ENCODE measurements around the gene R3HDM4. TPM values are rescaled to one million over a fixed set of nuclear protein-coding genes. Genes with fewer than 3 reads are reported as not detected.
A peak's percentile ranks its signal among the peaks of the same experiment; 100 is the strongest.

The R3HDM4 gene
- total RNA-seq, 2 donors from 2014 or later: 19.5 to 30.4 TPM

DNA sequence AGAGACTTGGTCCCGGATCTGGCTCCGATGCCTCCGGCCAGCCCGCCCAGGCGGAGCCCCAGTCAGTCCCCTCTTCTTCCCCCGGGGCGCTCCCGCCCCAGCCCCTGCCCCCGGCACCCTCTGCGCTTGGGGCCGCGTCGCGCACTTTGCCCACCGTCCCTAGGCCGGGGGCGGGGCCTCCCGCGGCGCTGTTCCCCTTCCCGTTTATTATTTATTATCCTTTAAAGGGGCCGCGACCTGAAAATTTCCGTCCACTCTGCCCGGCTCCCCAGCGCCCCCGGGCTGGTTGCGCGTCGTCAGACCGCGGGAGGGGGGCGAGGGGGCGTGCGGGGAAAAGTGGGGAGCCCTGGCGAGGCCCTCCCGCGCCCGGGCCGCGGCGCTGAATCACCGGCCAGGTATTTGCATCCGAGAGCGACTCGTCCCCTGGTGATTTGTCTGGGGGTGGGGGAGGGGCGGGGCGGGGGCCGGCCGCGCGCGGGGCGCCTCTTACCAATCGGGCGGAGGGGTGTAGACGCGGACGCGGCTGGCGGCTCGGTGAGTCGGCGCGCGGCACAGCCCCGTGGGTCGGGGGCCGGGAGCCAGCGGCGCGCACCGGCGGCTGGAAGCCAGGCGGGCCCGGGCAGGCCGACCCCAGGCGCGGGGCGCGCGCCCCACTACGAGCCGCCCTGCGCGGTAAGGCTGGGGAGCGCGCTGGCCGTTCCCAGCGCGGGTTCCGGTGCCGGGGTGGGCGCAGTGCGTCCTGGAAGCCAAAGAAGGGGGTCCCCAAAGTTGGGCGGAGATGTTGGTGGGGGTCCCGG is 12.7 kb upstream of the R3HDM4 start, which contains the start of gene ARID3A:
ARID3A (plus strand) TSS at position 510 of the 797 bp plus-strand sequence. CDS start 3,494 bp downstream, outside the sequence.
- H3K4me1 ChIP-seq: peaks cover 0 to 33% of the 10 kb centered on the region in 2 donors
- DNase-seq (ENCODE audit: low spot score): peak; percentile 85
- TF ChIP-seq, protein P1, sequence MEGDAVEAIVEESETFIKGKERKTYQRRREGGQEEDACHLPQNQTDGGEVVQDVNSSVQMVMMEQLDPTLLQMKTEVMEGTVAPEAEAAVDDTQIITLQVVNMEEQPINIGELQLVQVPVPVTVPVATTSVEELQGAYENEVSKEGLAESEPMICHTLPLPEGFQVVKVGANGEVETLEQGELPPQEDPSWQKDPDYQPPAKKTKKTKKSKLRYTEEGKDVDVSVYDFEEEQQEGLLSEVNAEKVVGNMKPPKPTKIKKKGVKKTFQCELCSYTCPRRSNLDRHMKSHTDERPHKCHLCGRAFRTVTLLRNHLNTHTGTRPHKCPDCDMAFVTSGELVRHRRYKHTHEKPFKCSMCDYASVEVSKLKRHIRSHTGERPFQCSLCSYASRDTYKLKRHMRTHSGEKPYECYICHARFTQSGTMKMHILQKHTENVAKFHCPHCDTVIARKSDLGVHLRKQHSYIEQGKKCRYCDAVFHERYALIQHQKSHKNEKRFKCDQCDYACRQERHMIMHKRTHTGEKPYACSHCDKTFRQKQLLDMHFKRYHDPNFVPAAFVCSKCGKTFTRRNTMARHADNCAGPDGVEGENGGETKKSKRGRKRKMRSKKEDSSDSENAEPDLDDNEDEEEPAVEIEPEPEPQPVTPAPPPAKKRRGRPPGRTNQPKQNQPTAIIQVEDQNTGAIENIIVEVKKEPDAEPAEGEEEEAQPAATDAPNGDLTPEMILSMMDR (IDR thresholded peaks at IDR 0.05): no peak

DNA sequence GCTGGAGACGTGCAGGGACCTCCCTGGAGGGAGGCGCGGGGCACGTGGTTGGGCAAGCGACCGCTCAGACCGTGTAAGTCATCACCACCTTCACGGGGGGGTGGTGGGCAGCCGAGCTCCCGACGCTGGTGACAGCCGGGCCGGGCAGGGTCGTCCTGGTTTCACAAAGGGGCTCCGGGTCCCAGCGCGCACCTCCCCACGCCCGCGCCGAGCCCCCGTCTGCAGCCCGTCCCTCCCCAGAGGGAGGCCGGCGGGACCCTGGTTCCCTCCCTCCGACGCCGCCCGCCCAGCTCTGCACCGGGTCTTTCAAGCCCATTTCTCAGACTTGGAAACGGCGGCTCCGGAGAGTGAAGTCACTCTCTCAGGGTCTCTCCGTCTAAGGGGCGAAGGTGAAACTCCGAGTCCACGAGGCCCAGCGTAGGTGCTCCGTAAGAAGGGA is 12.1 kb upstream of the R3HDM4 start:
- Histone ChIP-seq H3K27ac (peak overlapping the region; percentile 80 to 89), H3K4me1 (peaks cover 0 to 39% of the 10 kb centered on the region in 2 donors), H3K36me3 (no peaks in the 10 kb centered on the region), H3K27me3 (peaks cover 2 to 9% of the 10 kb centered on the region in 2 donors), H3K9me3 (no peaks in the 10 kb centered on the region), H3K4me3 (peak overlapping the region; percentile 76 to 94)
- no peak for DNase-seq (ENCODE audit: low spot score)
- TF ChIP-seq, protein P1 (IDR thresholded peaks at IDR 0.05): no peak

More for the DNA sequence above, 12.7 kb upstream of the R3HDM4 start, which contains the start of gene ARID3A:
- Histone ChIP-seq H3K9me3 (no peaks in the 10 kb centered on the region), H3K4me3 (peak within 1 kb of the TSS; percentile 76 to 94), H3K27ac (peak within 1 kb of the TSS; percentile 80 to 89), H3K36me3 (no peaks in the 10 kb centered on the region), H3K27me3 (peaks cover 0 to 7% of the 10 kb centered on the region in 2 donors)

DNA sequence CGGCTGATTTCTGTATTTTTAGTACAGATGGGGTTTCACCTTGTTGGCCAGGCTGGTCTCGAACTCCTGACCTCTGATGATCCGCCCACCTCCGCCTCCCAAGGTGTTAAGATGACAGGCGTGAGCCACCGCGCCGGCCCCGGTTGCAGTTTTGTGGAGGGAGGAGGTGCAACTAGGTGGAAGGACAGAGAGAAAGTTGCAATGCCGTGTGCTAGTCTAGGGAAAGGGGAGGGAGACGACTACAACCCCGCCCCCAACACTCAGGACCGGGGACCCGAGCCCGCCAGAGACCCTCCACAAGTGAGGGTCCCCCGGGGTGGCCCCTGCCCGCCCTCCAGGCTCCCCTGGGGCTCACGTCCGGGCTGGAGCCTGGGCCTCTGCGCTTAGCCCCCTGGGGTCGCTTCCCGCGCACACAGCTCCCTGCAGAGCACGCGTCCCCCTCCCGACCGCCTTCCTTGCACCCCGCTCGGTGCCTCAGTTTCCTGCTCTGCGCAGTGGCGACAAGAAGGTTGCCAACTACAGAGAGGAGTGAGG is 11.6 kb upstream of the R3HDM4 start:
- Histone ChIP-seq H3K4me1 (peaks cover 0 to 44% of the 10 kb centered on the region in 2 donors), H3K4me3 (peak overlapping the region; percentile 76 to 94), H3K36me3 (no peaks in the 10 kb centered on the region), H3K27me3 (peaks cover 6 to 13% of the 10 kb centered on the region in 2 donors), H3K9me3 (no peaks in the 10 kb centered on the region), H3K27ac (peak overlapping the region in 1 of 2 donors; percentile 89)
- DNase-seq (ENCODE audit: low spot score): no peak
- TF ChIP-seq, protein P1 (IDR thresholded peaks at IDR 0.05): no peak

DNA sequence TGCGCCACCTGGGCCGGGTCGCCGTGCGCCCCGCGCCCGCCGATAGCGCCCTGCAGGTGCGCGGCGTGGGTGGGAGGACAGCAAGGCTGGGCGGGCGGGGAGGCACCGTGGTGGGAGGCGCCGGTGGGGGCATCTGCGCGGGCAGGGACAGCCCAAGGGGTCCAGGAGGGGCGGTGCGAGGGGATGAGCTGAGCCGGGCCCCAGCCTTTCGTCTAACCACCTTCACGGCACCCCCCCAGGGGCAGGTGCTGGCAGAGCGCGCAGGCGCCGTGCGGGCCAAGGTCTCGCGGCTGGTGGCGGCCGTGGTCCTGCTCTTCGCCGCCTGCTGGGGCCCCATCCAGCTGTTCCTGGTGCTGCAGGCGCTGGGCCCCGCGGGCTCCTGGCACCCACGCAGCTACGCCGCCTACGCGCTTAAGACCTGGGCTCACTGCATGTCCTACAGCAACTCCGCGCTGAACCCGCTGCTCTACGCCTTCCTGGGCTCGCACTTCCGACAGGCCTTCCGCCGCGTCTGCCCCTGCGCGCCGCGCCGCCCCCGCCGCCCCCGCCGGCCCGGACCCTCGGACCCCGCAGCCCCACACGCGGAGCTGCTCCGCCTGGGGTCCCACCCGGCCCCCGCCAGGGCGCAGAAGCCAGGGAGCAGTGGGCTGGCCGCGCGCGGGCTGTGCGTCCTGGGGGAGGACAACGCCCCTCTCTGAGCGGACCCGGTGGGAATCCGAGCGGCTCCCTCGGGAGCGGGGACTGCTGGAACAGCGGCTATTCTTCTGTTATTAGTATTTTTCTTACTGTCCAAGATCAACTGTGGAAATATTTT is 7.2 kb upstream of the R3HDM4 start:
- Histone ChIP-seq H3K9me3 (no peaks in the 10 kb centered on the region), H3K36me3 (no peaks in the 10 kb centered on the region), H3K27ac (no peak overlapping the region), H3K27me3 (peaks cover 18 to 38% of the 10 kb centered on the region in 2 donors), H3K4me1 (peaks cover 0 to 55% of the 10 kb centered on the region in 2 donors), H3K4me3 (peak overlapping the region in 1 of 2 donors; percentile 22)
- TF ChIP-seq, protein P1 (IDR thresholded peaks at IDR 0.05): no peak
- no peak for DNase-seq (ENCODE audit: low spot score)

DNA sequence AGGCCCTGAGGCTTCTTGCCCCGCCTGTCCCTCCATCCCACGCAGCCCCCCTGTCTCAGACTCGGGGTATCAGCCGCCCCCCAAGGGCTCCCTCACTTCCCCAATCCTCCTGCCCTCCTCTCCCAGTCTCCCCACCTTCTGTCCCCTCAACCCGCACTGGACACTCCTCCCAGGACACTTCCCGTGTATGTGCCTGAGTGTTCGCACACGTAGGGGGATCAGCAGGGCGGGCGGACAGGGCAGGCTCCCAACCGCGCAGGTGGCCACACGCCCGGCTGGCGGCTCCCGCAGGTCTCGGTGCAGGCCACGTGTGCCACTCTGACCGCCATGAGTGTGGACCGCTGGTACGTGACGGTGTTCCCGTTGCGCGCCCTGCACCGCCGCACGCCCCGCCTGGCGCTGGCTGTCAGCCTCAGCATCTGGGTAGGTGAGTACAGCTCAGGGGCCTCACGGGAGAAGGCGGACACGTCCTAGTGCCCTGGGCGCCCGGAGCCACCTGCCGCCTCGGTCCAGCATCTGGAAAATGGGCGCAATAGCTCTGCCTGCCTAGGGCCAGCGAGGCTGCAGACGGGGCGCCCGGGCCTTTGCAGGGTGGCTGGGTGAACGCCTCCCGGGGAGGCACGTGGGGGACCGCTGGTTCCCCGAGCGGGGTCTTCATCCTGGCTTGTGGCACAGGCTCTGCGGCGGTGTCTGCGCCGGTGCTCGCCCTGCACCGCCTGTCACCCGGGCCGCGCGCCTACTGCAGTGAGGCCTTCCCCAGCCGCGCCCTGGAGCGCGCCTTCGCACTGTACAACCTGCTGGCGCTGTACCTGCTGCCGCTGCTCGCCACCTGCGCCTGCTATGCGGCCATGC is 6.4 kb upstream of the R3HDM4 start:
- Histone ChIP-seq H3K27me3 (peaks cover 18 to 38% of the 10 kb centered on the region in 2 donors), H3K27ac (no peak overlapping the region), H3K4me1 (peaks cover 0 to 48% of the 10 kb centered on the region in 2 donors), H3K4me3 (peak overlapping the region in 1 of 2 donors; percentile 22), H3K36me3 (no peaks in the 10 kb centered on the region), H3K9me3 (no peaks in the 10 kb centered on the region)
- TF ChIP-seq, protein P1 (IDR thresholded peaks at IDR 0.05): no peak
- no peak for DNase-seq (ENCODE audit: low spot score)

All from right atrium auricular region (tissue), 2 donors.